Esophagus (tissue), 2 donors: Measurements from ENCODE around the gene GPR34. TPM values are rescaled to one million over a fixed set of nuclear protein-coding genes. Genes with fewer than 3 reads are reported as not detected.
"Not testable (repeated sequence)": the region's sequence is repeated elsewhere in the genome, so short reads cannot be mapped to it uniquely, and the experiment has no call there.

Experiments
- H3K27ac ChIP-seq, 2 donors: one replicate each; pipeline ENCODE4 v1.5.1; 2013; ENCODE audit warnings: low read depth in 2 of 2, mild to moderate bottlenecking in 2 of 2, inconsistent platforms in 1 of 2, low read length in 1 of 2, moderate library complexity in 1 of 2
- H3K27me3 ChIP-seq, 2 donors: one replicate each; pipeline ENCODE4 v1.6.1; 2013; ENCODE audit warnings: low read length in 2 of 2, control low read depth in 1 of 2, mild to moderate bottlenecking in 1 of 2; ENCODE audit not compliant: insufficient read depth in 2 of 2, control insufficient read depth in 1 of 2
- H3K36me3 ChIP-seq, 2 donors: one replicate each; pipeline ENCODE4 v1.6.1; 2013; ENCODE audit warnings: low read length in 1 of 2; ENCODE audit not compliant: control insufficient read depth in 2 of 2, insufficient read depth in 2 of 2
- H3K4me1 ChIP-seq, 2 donors: one replicate each; pipeline ENCODE4 v1.6.1; 2013; ENCODE audit warnings: low read length in 1 of 2; ENCODE audit not compliant: control insufficient read depth in 2 of 2, insufficient read depth in 2 of 2
- H3K4me3 ChIP-seq, 2 donors: one replicate each; pipeline ENCODE4 v1.5.1; 2013; ENCODE audit warnings: low read length in 2 of 2, mild to moderate bottlenecking in 2 of 2, low read depth in 1 of 2, moderate library complexity in 1 of 2
- H3K9me3 ChIP-seq, 2 donors: one replicate each; pipeline ENCODE4 v1.6.1; 2013; ENCODE audit warnings: mild to moderate bottlenecking in 2 of 2, low read depth in 1 of 2, low read length in 1 of 2, moderate library complexity in 1 of 2; ENCODE audit not compliant: control insufficient read depth in 2 of 2, insufficient read depth in 1 of 2
- WGBS, 2 donors: extraction: QIAGEN DNeasy Blood & Tissue Kit; methylation state at CpG; one replicate each; pipeline ENCODE4 v1.1.7; 2013; 5-methylcytosine and 5-hydroxymethylcytosine counted together
- polyA plus RNA-seq, 2 donors: library from polyadenylated mRNA; stranded (reverse); fragments of 200-250 nt; gene quantifications; one replicate each; pipeline ENCODE4 v1.2.3, GENCODE V29; 2013
- donor health status: healthy with polysubstance abuse.
- donor health status: Bipolar disorder and iron deficiency.

The GPR34 gene
- under 1 TPM; 0.65 to 0.76 TPM for polyA plus RNA-seq

DNA sequence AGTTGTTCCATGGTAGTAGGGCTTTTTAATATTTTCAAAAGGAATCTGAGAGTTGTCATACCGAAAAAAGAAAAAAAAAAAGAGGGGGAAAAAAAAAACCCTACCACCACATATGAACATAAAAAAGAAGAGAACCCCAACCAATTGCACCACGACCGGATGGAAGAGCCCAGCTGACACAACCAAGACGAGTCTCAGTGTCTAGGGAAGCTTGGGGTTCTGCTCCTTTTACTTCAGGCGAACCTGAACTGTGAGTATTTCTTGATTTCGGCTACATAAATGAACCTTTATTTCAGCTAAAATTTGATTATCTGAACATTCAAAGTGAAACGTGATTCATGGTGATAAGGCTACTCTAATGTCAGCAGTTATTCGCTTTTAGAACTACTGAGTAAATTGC lies at the start of gene GPR34:
GPR34 (plus strand) TSS at position 139 of the 400 bp plus-strand sequence. CDS start 6,661 bp downstream, outside the sequence.
- Histone ChIP-seq H3K27me3 (peaks cover 0 to 3% of the 10 kb centered on the region in 2 donors), H3K4me3 (no peak within 1 kb of the TSS), H3K4me1 (no peaks in the 10 kb centered on the region), H3K27ac (no peak within 1 kb of the TSS), H3K36me3 (no peaks in the 10 kb centered on the region), H3K9me3 (no peaks in the 10 kb centered on the region)
- 65 to 77% methylated on average over 8 of the region's 8 CpGs for WGBS, 2 donors

DNA sequence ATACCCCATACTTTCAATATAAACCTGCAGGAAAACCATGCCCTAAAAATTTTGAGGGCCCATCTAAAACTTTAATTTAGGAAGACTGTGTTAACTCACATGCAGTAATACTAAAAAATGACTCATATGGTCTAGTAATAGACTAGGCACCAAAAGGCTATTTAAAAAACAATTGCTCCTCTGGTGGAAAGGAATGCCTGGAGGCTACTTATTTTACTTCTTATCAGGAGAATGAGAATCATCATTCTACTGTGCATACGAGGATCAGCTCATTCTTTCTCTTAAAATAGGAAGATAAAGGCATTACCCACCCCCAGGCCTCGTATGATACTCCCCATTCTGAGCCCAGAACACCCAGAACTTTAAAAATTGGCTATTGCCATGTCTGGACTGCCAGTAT lies 42.6 kb upstream of the GPR34 start:
- not testable (repeated sequence) for H3K36me3 ChIP-seq, H3K27me3 ChIP-seq, H3K27ac ChIP-seq, H3K9me3 ChIP-seq, H3K4me1 ChIP-seq, H3K4me3 ChIP-seq
- 56 to 92% methylated on average over 2 of the region's 2 CpGs for WGBS, 2 donors

DNA sequence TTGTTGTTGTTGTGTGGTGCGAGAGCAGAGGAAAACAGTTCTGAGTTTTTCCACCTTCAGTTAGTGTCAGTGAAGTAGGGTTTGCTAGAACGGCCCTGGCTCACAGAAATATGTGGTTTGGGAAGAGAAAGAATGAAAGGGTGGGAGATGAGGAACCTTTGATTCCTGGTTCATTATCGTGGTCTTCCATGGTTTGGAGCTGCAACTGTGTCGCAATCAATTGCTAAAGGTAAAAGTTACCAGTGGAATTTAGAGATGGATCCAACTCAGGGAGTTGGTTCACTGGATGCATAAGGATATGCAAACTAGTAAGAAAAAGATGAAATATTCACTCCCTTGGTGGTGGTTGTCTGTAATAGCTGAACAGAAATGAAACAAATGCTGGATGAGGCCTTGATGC lies 35.6 kb upstream of the GPR34 start:
- Histone ChIP-seq H3K27me3 (no peaks in the 10 kb centered on the region), H3K4me3 (no peak overlapping the region), H3K36me3 (no peaks in the 10 kb centered on the region), H3K27ac (no peak overlapping the region), H3K4me1 (no peaks in the 10 kb centered on the region), H3K9me3 (no peaks in the 10 kb centered on the region)
- WGBS, 2 donors: 87 to 98% methylated on average over 4 of the region's 4 CpGs

DNA sequence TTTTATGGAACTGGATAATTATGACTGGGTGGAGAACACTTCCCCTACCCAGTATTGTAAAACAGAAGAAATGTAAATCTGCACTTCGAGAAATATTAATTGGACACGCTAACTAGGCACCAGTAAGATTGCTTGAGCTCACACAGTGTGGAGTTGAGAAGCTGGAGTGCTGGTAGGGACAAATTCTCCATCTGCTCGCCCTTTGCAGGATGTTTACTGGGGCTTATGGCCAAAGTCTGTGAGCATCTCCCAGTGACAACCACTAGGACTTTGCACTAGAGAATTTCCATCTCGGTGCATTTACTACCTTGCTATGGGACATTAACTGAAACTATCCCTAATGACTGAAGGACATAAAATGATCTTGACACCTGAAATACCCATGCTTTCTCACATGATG lies 33.7 kb upstream of the GPR34 start:
- Histone ChIP-seq H3K9me3 (no peaks in the 10 kb centered on the region), H3K4me3 (no peak overlapping the region), H3K27me3 (no peaks in the 10 kb centered on the region), H3K36me3 (no peaks in the 10 kb centered on the region), H3K27ac (no peak overlapping the region), H3K4me1 (no peaks in the 10 kb centered on the region)
- 79 to 87% methylated on average over 4 of the region's 4 CpGs for WGBS, 2 donors

DNA sequence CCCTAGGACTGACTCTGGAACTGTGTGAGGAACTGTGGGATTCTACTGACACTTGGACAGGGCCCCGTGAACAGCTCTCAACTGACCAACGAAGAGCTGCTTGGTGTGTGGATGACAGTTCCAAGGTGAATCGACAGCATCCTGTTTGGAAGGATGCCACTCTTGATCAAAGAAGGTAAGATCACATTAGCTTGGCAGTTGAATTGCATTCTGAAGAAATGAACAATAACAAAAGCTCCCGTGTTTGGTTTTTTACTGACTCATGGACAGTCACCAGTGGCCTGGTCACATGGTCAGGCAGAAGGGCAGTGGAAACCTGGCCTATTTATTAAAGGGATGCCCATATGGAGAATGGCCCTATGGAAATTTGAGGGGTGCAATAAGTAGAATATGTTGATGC lies 33.1 kb upstream of the GPR34 start:
- Histone ChIP-seq H3K36me3 (no peaks in the 10 kb centered on the region), H3K4me3 (no peak overlapping the region), H3K27ac (no peak overlapping the region), H3K4me1 (no peaks in the 10 kb centered on the region), H3K27me3 (no peaks in the 10 kb centered on the region), H3K9me3 (no peaks in the 10 kb centered on the region)
- 72 to 74% methylated on average over 4 of the region's 4 CpGs for WGBS, 2 donors

DNA sequence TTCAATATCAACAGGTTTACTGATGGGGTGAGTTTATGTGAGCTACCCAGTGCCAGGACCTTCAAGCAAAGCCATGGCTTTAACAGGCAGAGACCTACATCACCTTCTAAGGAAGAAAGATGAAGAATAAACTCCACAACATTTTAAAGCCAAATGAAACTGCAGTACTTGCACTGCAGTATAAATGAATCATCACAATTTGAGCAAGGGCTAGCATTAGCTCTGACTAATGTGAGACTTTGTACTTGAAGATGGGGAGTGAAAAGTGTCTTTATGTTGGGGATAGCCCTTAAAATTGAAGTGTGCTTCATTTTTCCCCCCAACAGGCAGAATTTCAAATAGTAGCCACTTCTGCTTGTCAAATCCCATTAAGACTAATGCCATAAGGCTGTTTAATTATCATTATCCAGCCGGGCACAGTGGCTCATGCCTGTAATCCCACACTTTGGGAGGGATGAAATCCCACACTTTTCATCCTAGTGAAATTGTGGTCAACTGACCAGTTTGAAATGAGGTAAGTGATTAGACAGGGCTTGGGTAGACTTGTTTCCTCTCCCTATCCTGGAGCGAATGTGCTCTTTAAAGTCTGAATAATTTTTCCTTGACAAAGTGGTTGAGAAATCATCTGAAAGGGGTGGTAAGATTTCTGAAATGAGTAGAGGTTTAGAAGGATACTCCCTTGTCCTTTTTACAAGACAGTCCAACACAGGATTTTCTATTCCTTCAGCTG lies 27.2 kb upstream of the GPR34 start:
- no peaks in the 10 kb centered on the region for H3K9me3 ChIP-seq
- no peak overlapping the region for H3K4me3 ChIP-seq
- no peaks in the 10 kb centered on the region for H3K36me3 ChIP-seq
- H3K4me1 ChIP-seq: no peaks in the 10 kb centered on the region
- no peak overlapping the region for H3K27ac ChIP-seq
- no peaks in the 10 kb centered on the region for H3K27me3 ChIP-seq
- WGBS, 2 donors: 73 to 91% methylated on average over 2 of the region's 2 CpGs

GRCh38 chrX:41664375-41664901 lies 24.3 kb upstream of the GPR34 start:
- WGBS, 2 donors: 76 to 84% methylated on average over 2 of the region's 2 CpGs
- H3K4me3 ChIP-seq: no peak overlapping the region

GRCh38 chrX:41664908-41665307 lies 23.9 kb upstream of the GPR34 start:
- Histone ChIP-seq H3K9me3 (no peaks in the 10 kb centered on the region), H3K4me3 (no peak overlapping the region), H3K4me1 (no peaks in the 10 kb centered on the region), H3K36me3 (no peaks in the 10 kb centered on the region), H3K27ac (no peak overlapping the region), H3K27me3 (no peaks in the 10 kb centered on the region)

More at GRCh38 chrX:41664375-41664901, 24.3 kb upstream of the GPR34 start:
- Histone ChIP-seq H3K36me3 (no peaks in the 10 kb centered on the region), H3K9me3 (no peaks in the 10 kb centered on the region), H3K27me3 (no peaks in the 10 kb centered on the region), H3K4me1 (no peaks in the 10 kb centered on the region), H3K27ac (no peak overlapping the region)

- 67 to 68% methylated on average over 2 of the region's 2 CpGs for WGBS, 2 donors
- Histone ChIP-seq H3K36me3 (no peaks in the 10 kb centered on the region), H3K27me3 (no peaks in the 10 kb centered on the region), H3K4me3 (no peak overlapping the region), H3K27ac (no peak overlapping the region), H3K9me3 (no peaks in the 10 kb centered on the region), H3K4me1 (no peaks in the 10 kb centered on the region)
Measured at GRCh38 chrX:41665686-41666085, 23.1 kb upstream of the GPR34 start.

DNA sequence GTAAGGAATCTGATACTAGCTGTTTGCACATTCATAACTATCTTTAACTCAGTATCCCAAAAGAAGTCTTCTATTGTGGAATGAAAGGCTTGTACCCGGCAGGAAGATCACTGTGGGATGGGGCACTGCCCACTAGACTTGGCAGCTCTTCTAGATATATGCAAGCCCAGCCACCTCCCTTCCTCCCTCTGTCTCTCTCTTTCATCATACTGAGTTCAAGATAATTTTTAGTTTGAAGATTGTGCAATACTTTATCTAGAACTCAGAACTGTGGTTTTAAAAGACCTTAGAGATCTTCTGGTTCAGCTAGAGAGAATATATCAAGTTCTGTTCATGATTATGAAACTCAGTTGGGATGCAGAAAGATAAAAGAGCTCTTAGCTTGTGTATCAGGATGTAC lies 22.5 kb upstream of the GPR34 start:
- Histone ChIP-seq H3K27me3 (no peaks in the 10 kb centered on the region), H3K4me1 (no peaks in the 10 kb centered on the region), H3K4me3 (no peak overlapping the region), H3K27ac (no peak overlapping the region), H3K36me3 (no peaks in the 10 kb centered on the region), H3K9me3 (no peaks in the 10 kb centered on the region)
- 48 to 63% methylated on average over 1 of the region's 1 CpG for WGBS, 2 donors
